ENCODE measurements around the gene MRPL42.

DNA sequence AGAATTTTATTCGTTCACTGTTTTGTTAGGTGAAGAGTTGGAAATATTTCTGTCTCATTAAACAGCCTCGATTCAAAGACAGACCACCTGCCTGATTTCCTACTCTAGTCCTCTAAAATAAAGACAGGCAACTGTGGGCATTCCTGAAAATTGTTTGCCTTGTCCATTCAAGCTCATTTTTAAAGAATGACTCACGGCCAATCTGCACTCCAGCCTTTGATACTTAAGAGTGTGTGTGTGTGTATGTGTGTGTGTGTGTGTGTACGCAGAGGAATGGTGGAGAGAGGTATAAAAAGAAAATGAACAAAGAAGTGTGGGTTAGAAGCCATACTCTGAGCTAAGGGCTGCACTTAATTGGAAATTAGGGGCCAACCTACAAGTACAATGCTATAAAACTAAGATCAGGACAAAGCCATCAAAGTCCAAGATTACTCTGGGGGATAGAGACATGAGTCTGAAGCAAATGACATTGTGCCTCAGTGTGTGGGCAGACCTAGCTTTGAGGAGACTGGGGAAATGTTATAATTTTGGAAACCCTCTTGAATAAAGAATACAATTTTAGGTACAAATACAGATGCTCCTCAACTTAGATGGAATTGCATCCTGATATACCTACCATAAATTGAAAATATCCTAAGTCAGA is 59.6 kb downstream of the MRPL42 start:
- TF ChIP-seq, protein P1, sequence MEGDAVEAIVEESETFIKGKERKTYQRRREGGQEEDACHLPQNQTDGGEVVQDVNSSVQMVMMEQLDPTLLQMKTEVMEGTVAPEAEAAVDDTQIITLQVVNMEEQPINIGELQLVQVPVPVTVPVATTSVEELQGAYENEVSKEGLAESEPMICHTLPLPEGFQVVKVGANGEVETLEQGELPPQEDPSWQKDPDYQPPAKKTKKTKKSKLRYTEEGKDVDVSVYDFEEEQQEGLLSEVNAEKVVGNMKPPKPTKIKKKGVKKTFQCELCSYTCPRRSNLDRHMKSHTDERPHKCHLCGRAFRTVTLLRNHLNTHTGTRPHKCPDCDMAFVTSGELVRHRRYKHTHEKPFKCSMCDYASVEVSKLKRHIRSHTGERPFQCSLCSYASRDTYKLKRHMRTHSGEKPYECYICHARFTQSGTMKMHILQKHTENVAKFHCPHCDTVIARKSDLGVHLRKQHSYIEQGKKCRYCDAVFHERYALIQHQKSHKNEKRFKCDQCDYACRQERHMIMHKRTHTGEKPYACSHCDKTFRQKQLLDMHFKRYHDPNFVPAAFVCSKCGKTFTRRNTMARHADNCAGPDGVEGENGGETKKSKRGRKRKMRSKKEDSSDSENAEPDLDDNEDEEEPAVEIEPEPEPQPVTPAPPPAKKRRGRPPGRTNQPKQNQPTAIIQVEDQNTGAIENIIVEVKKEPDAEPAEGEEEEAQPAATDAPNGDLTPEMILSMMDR (IDR thresholded peaks at IDR 0.05), result no peak
- TF ChIP-seq POLR2A (IDR thresholded peaks at IDR 0.05), result no peak
